Mesenchymal stem cell (in vitro differentiated cells and primary cell): ENCODE data around the gene FBXW12.

Experiments used
- DNase-seq: peaks from one replicate; pipeline ENCODE4 v3.0.0-alpha.2; 2013
- H2AFZ ChIP-seq: one replicate; pipeline ENCODE4 v1.6.1; 2013; ENCODE audit warnings: low read depth, mild to moderate bottlenecking, control low read depth, inconsistent platforms, low read length, moderate library complexity
- H2AK5ac ChIP-seq: 2 replicates; pipeline ENCODE4 v1.6.1; 2013; ENCODE audit warnings: low read length, moderate library complexity, mild to moderate bottlenecking, inconsistent platforms; ENCODE audit not compliant: severe bottlenecking
- H2BK120ac ChIP-seq: one replicate; pipeline ENCODE4 v1.6.1; 2013; ENCODE audit warnings: low read depth, mild to moderate bottlenecking, inconsistent platforms, low read length, moderate library complexity
- H2BK12ac ChIP-seq, 2 experiments: one replicate each; pipeline ENCODE4 v1.6.1; 2013; ENCODE audit warnings: inconsistent platforms in 2 of 2, low read length in 2 of 2, mild to moderate bottlenecking in 2 of 2, moderate library complexity in 2 of 2, control low read depth in 1 of 2
- H2BK15ac ChIP-seq: one replicate; pipeline ENCODE4 v1.6.1; 2013; ENCODE audit warnings: mild to moderate bottlenecking, low read depth, inconsistent platforms; ENCODE audit not compliant: poor library complexity, severe bottlenecking
- H2BK5ac ChIP-seq: 2 replicates; pipeline ENCODE4 v1.6.1; 2013; ENCODE audit warnings: low read depth, mild to moderate bottlenecking, low read length, control low read depth, inconsistent platforms; ENCODE audit not compliant: poor library complexity, severe bottlenecking
- H3K14ac ChIP-seq, 2 experiments: one replicate each; pipeline ENCODE4 v1.6.1; 2013; ENCODE audit warnings: inconsistent platforms in 2 of 2, low read length in 2 of 2, control low read depth in 1 of 2, mild to moderate bottlenecking in 1 of 2, moderate library complexity in 1 of 2
- H3K18ac ChIP-seq, 2 experiments: one replicate each; pipeline ENCODE4 v1.6.1; 2013; ENCODE audit warnings: inconsistent platforms in 2 of 2, low read length in 2 of 2, control low read depth in 1 of 2, low read depth in 1 of 2, mild to moderate bottlenecking in 1 of 2
- H3K23ac ChIP-seq, 2 experiments: one replicate each; pipeline ENCODE4 v1.6.1; 2013; ENCODE audit warnings: inconsistent platforms in 2 of 2, low read length in 2 of 2, mild to moderate bottlenecking in 2 of 2, moderate library complexity in 2 of 2, control low read depth in 1 of 2
- H3K27ac ChIP-seq: 2 replicates; pipeline ENCODE4 v1.5.1; 2013; ENCODE audit warnings: mild to moderate bottlenecking, moderate library complexity, low read length, control low read depth, inconsistent platforms; ENCODE audit not compliant: poor library complexity, severe bottlenecking
- H3K27me3 ChIP-seq, 2 experiments: 2 replicates each; pipeline versions ENCODE4 v1.6.1 to v1.7.0; 2013; ENCODE audit warnings: low read length in 2 of 2, mild to moderate bottlenecking in 2 of 2, moderate library complexity in 2 of 2, control low read depth in 1 of 2, inconsistent platforms in 1 of 2; ENCODE audit not compliant: control insufficient read depth in 1 of 2, insufficient read depth in 1 of 2
- H3K36me3 ChIP-seq, 2 experiments: 2 replicates each; pipeline versions ENCODE4 v1.6.1 to v1.7.0; 2013; ENCODE audit warnings: low read length in 2 of 2, control low read depth in 1 of 2, inconsistent platforms in 1 of 2, low read depth in 1 of 2, mild to moderate bottlenecking in 1 of 2; ENCODE audit not compliant: insufficient read depth in 2 of 2, control insufficient read depth in 1 of 2
- H3K4ac ChIP-seq, 2 experiments: one replicate each; pipeline ENCODE4 v1.6.1; 2013; ENCODE audit warnings: inconsistent platforms in 2 of 2, low read length in 2 of 2, mild to moderate bottlenecking in 2 of 2, moderate library complexity in 2 of 2, control low read depth in 1 of 2, low read depth in 1 of 2
- H3K4me1 ChIP-seq: 2 replicates; pipeline ENCODE4 v1.6.1; 2013; ENCODE audit warnings: low read depth, low read length, control low read depth; ENCODE audit not compliant: control insufficient read depth, insufficient read depth
- H3K4me2 ChIP-seq: 2 replicates; pipeline ENCODE4 v1.6.1; 2013; ENCODE audit warnings: low read length, mild to moderate bottlenecking, inconsistent platforms; ENCODE audit not compliant: poor library complexity, severe bottlenecking
- H3K4me3 ChIP-seq, 2 experiments: 2 replicates each; pipeline versions ENCODE4 v1.5.1 to v1.7.0; 2013; ENCODE audit warnings: low read length in 2 of 2, mild to moderate bottlenecking in 2 of 2, control low read depth in 1 of 2, low read depth in 1 of 2; ENCODE audit not compliant: insufficient read depth in 1 of 2
- H3K79me1 ChIP-seq: replicated peaks from 2 replicates; pipeline ENCODE4 v1.6.1; 2013; ENCODE audit warnings: mild to moderate bottlenecking, control low read depth, low read length, inconsistent platforms; ENCODE audit not compliant: poor library complexity, severe bottlenecking
- H3K9ac ChIP-seq: 2 replicates; pipeline ENCODE4 v1.7.0; 2013; ENCODE audit warnings: mild to moderate bottlenecking, low read length, moderate library complexity
- H3K9me3 ChIP-seq: 2 replicates; pipeline ENCODE4 v1.7.0; 2013; ENCODE audit warnings: mild to moderate bottlenecking, low read length; ENCODE audit not compliant: control insufficient read depth
- H4K8ac ChIP-seq: one replicate; pipeline ENCODE4 v1.6.1; 2013; ENCODE audit warnings: inconsistent platforms, mild to moderate bottlenecking, low read length, moderate library complexity
- H4K91ac ChIP-seq: one replicate; pipeline ENCODE4 v1.6.1; 2013; ENCODE audit warnings: mild to moderate bottlenecking, low read length, inconsistent platforms
- WGBS: methylation state at CpG from one replicate; pipeline ENCODE4 v1.1.7; 2013; ENCODE audit warnings: mixed read lengths; 5-methylcytosine and 5-hydroxymethylcytosine counted together

The FBXW12 gene

DNA sequence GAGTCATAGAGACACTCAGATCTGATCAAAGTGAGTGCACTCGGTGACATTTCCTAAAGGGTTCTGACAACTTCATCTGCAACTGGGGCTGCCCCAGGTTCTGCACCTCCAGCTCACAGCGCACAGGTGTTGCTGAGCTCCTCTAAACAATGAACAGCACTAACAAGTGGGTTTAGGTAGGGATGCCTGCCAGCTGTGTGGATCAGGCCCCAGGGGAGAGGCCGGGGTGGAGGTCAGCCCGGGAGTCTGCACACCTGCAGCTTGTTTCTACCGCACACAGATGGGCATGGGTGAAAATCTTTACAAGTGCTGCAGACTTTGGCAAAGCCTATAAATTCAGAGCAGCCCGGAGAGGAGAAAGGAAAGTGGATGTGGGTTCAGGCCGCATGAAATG is 355 bp downstream of the FBXW12 start:
- WGBS = 79% methylated on average over 7 of the region's 7 CpGs
- Histone ChIP-seq H3K27me3 (peaks cover 10 to 30% of the 10 kb centered on the region in 2 experiments), H2BK120ac (no peak overlapping the region), H2BK12ac (no peak overlapping the region), H2AFZ (no peak overlapping the region), H3K9ac (no peak overlapping the region), H3K4ac (no peak overlapping the region), H3K4me1 (no peaks in the 10 kb centered on the region), H3K4me3 (no peak overlapping the region), H3K18ac (no peak overlapping the region), H4K91ac (no peak overlapping the region), H3K27ac (no peak overlapping the region), H3K79me1 (no peaks in the 10 kb centered on the region), H2BK5ac (no peak overlapping the region), H4K8ac (no peak overlapping the region), H3K36me3 (no peaks in the 10 kb centered on the region), H2AK5ac (no peak overlapping the region), H3K14ac (no peak overlapping the region), H2BK15ac (no peak overlapping the region), H3K9me3 (no peaks in the 10 kb centered on the region), H3K23ac (no peak overlapping the region), H3K4me2 (no peak overlapping the region)
- no peak for DNase-seq

- no peak overlapping the region for H3K4ac ChIP-seq
- H2BK12ac ChIP-seq = no peak overlapping the region
- no peak overlapping the region for H2BK5ac ChIP-seq
- peaks cover 10 to 35% of the 10 kb centered on the region in 2 experiments for H3K27me3 ChIP-seq
- no peak for DNase-seq
- H3K36me3 ChIP-seq = no peaks in the 10 kb centered on the region
- no peak overlapping the region for H2AFZ ChIP-seq
- H2BK120ac ChIP-seq = no peak overlapping the region
- no peak overlapping the region for H3K4me3 ChIP-seq
- H3K18ac ChIP-seq = no peak overlapping the region
- WGBS = 68% methylated on average over 5 of the region's 5 CpGs
- H3K9me3 ChIP-seq = no peaks in the 10 kb centered on the region
- no peak overlapping the region for H3K9ac ChIP-seq
- no peak overlapping the region for H3K4me2 ChIP-seq
- no peak overlapping the region for H4K8ac ChIP-seq
- no peaks in the 10 kb centered on the region for H3K4me1 ChIP-seq
- no peak overlapping the region for H3K23ac ChIP-seq
- H3K79me1 ChIP-seq = no peaks in the 10 kb centered on the region
- H3K14ac ChIP-seq = no peak overlapping the region
- no peak overlapping the region for H2BK15ac ChIP-seq
- H3K27ac ChIP-seq = no peak overlapping the region
- H2AK5ac ChIP-seq = no peak overlapping the region
- H4K91ac ChIP-seq = no peak overlapping the region
Measured at GRCh38 chr3:48372862-48373435, 930 bp downstream of the FBXW12 start.

DNA sequence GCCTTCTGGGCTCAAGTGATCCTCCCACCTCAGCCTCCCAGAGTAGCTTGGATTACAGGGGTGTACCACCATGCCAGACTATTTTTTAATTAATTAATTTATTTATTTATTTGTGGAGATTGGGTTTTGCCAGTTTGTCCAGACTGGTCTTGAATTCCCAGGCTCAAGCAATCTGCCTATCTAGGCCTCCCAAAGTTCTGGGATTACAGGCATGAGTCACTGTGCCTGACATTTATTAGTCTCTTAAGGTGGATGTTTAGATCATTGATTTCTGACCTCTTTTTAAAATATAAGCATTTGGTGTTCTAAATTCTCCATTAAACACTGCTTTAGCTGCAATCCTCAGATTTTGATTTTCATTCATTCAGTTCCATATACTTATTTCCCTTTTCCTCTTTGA is 15.6 kb downstream of the FBXW12 start:
- Histone ChIP-seq H2BK5ac (no peak overlapping the region), H3K23ac (no peak overlapping the region), H3K9me3 (peaks cover 10% of the 10 kb centered on the region), H4K8ac (no peak overlapping the region), H2BK12ac (no peak overlapping the region), H3K27me3 (peaks cover 0 to 4% of the 10 kb centered on the region in 2 experiments), H3K4me2 (no peak overlapping the region), H2BK15ac (no peak overlapping the region), H3K4me1 (no peaks in the 10 kb centered on the region), H3K14ac (no peak overlapping the region), H3K9ac (no peak overlapping the region), H2AFZ (no peak overlapping the region), H3K4ac (no peak overlapping the region), H3K79me1 (no peaks in the 10 kb centered on the region), H2BK120ac (no peak overlapping the region), H4K91ac (no peak overlapping the region), H3K4me3 (no peak overlapping the region), H2AK5ac (no peak overlapping the region), H3K18ac (no peak overlapping the region), H3K27ac (no peak overlapping the region), H3K36me3 (no peaks in the 10 kb centered on the region)
- no peak for DNase-seq

DNA sequence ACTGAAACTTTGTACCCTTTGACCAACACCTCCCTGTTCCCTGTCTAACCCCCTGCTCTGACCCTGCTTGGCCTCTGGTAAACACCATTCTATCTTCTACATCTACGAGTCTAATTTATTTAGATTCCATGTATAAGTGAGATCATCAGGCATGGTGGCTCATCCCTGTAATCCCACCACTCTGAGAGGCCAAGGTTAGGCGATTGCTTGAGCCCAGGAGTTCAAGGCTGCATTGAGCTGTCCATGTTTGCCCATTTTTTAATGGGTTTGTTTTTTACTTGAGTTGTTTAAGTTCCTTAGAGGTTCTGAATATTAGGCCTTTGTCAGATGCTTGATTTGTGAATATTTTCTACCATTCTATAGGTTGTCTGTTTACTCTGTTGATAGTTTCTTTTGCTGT is 16.9 kb downstream of the FBXW12 start:
- no peak overlapping the region for H3K18ac ChIP-seq
- no peak overlapping the region for H3K4ac ChIP-seq
- no peak overlapping the region for H3K27ac ChIP-seq
- H3K27me3 ChIP-seq = peaks cover 0 to 4% of the 10 kb centered on the region in 2 experiments
- H2BK120ac ChIP-seq = no peak overlapping the region
- WGBS = 62% methylated on average over 2 of the region's 2 CpGs
- H2BK15ac ChIP-seq = no peak overlapping the region
- no peak overlapping the region for H3K4me3 ChIP-seq
- H2AK5ac ChIP-seq = no peak overlapping the region
- no peak overlapping the region for H3K23ac ChIP-seq
- H3K36me3 ChIP-seq = no peaks in the 10 kb centered on the region
- H3K4me1 ChIP-seq = no peaks in the 10 kb centered on the region
- H3K9ac ChIP-seq = no peak overlapping the region
- H3K14ac ChIP-seq = no peak overlapping the region
- H3K9me3 ChIP-seq = peaks cover 10% of the 10 kb centered on the region
- no peak overlapping the region for H4K91ac ChIP-seq
- H2BK5ac ChIP-seq = no peak overlapping the region
- H2BK12ac ChIP-seq = no peak overlapping the region
- H4K8ac ChIP-seq = no peak overlapping the region
- no peak overlapping the region for H2AFZ ChIP-seq
- H3K4me2 ChIP-seq = no peak overlapping the region
- DNase-seq = no peak
- no peaks in the 10 kb centered on the region for H3K79me1 ChIP-seq
